GM12891 (cell line): Measurements from ENCODE around the gene UGGT1.

Source experiments
- POLR2A ChIP-seq: IDR thresholded peaks from 2 replicates; pipeline ENCODE4 v1.6.1; 2011; ENCODE audit warnings: low read depth, low read length, control low read depth
- POLR2AphosphoS5 ChIP-seq: IDR thresholded peaks from 2 replicates; pipeline ENCODE4 v1.6.1; 2011; ENCODE audit warnings: low read depth, low read length, control low read depth
- SPI1 ChIP-seq: IDR thresholded peaks from 2 replicates; pipeline ENCODE4 v1.6.1; 2011; ENCODE audit warnings: low read depth, low read length, control low read depth
- TAF1 ChIP-seq: IDR thresholded peaks from 2 replicates; pipeline ENCODE4 v1.6.1; 2011; ENCODE audit warnings: low read depth, low read length, control low read depth

DNA sequence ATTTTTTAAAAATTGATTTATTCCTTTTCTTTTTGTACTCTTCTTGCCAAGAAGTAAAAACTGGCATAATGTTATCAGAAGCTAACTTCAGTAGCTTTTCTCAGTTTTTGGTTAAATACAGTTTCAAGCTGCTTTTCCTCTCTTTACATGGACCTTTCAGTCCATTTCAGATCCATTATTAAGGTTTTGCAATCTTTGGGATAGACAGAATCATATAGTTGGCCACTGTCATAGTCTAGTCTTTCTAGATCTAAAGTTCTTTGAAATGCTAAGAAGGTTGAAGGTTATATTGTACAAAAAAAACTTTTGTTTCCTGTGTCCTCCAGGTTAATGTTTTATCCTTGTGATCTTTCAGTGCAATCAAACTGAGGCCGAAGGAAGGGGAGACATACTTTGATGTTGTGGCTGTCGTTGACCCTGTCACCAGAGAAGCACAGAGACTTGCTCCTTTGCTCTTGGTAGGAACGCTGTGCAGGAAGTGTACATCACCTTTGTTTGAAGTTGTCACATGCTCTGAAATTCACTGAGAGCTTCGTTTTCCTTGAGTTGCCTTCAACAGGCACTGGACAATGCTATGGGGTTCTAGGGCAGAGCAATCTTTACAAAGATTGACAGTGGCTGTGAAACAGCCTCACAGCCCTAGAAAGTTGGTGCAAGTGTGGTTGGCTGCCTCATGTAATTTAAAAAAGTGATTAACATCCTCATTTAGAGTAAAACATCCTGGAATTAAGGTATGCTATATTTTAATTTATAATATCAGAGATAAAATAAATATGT lies 79.1 kb downstream of the UGGT1 start:
- no peak for TF ChIP-seq POLR2AphosphoS5
- TF ChIP-seq TAF1, result no peak
- TF ChIP-seq POLR2A, result no peak
- no peak for TF ChIP-seq SPI1
